Measurements from ENCODE around the gene XBP1. TPM values are rescaled to one million over a fixed set of nuclear protein-coding genes. Genes with fewer than 3 reads are reported as not detected.

Gene XBP1
- total RNA-seq, 8 experiments from 2014 or later: 48.5 to 253 (median 99.5) TPM

- H3K27ac ChIP-seq: no peak overlapping the region
Measured at GRCh38 chr22:28795932-28796856, 4.2 kb downstream of the XBP1 start.

GRCh38 chr22:28795071-28795693, 5.2 kb downstream of the XBP1 start:
- Histone ChIP-seq H3K4me1 (replicated peaks in 1 of 2) (peaks cover 8 to 9% of the 10 kb centered on the region in 2 donors), H3K4me3 (no peak overlapping the region), H3K27ac (no peak overlapping the region)
- WGBS, 10 experiments: 68 to 100% (median 88%) methylated on average over 2 to 5 of the region's 6 CpGs; no CpG with 5 or more reads in 4 of the 10 experiments
- in situ Hi-C loops (cut with MboI; ENCODE audit: low pct_unique_long_range_greater_than_20kb in 2 of 9, low sequenced_read_pairs in 9 of 9, unreplicated experiment in 9 of 9): loop anchor here in 1 of 9 experiments (25.0 kb wide), 1 partner anchor 183 kb away; no protein-coding TSS in a partner anchor
- no peak for ATAC-seq (replicated peaks in 6 of 8)

More at GRCh38 chr22:28795932-28796856, 4.2 kb downstream of the XBP1 start:
- 80 to 100% (median 99%) methylated on average over 1 to 5 of the region's 5 CpGs; no CpG with 5 or more reads in 2 of the 10 experiments for WGBS, 10 experiments
- in situ Hi-C loops (cut with MboI; ENCODE audit: low pct_unique_long_range_greater_than_20kb in 2 of 9, low sequenced_read_pairs in 9 of 9, unreplicated experiment in 9 of 9): loop anchor here in 1 of 9 experiments (25.0 kb wide), 1 partner anchor 184 kb away; no protein-coding TSS in a partner anchor
- no peak for ATAC-seq (replicated peaks in 6 of 8)
- Histone ChIP-seq H3K4me1 (replicated peaks in 1 of 2) (peaks cover 9 to 10% of the 10 kb centered on the region in 2 donors), H3K4me3 (no peak overlapping the region)

- in situ Hi-C loops (cut with MboI; ENCODE audit: low pct_unique_long_range_greater_than_20kb in 2 of 9, low sequenced_read_pairs in 9 of 9, unreplicated experiment in 9 of 9): loop anchor here in 1 of 9 experiments (25.0 kb wide), 1 partner anchor 182 kb away; no protein-coding TSS in a partner anchor
- 71 to 100% (median 96%) methylated on average over 1 to 4 of the region's 4 CpGs; no CpG with 5 or more reads in 1 of the 10 experiments for WGBS, 10 experiments
- no peak for ATAC-seq (replicated peaks in 6 of 8)
- Histone ChIP-seq H3K27ac (no peak overlapping the region), H3K4me1 (replicated peaks in 1 of 2) (peaks cover 8 to 9% of the 10 kb centered on the region in 2 donors), H3K4me3 (no peak overlapping the region)
Measured at GRCh38 chr22:28793976-28794584, 6.3 kb downstream of the XBP1 start.

- in situ Hi-C loops (cut with MboI; ENCODE audit: low pct_unique_long_range_greater_than_20kb in 2 of 9, low sequenced_read_pairs in 9 of 9, unreplicated experiment in 9 of 9): loop anchor here in 1 of 9 experiments (25.0 kb wide), 1 partner anchor 180 kb away; no protein-coding TSS in a partner anchor
- ATAC-seq (replicated peaks in 6 of 8): peak; percentile 10 to 58 (median 36)
- Histone ChIP-seq H3K4me3 (no peak overlapping the region), H3K27ac (no peak overlapping the region), H3K4me1 (replicated peaks in 1 of 2) (no peaks in the 10 kb centered on the region)
- 76 to 100% (median 87%) methylated on average over 1 to 14 of the region's 15 CpGs; no CpG with 5 or more reads in 2 of the 10 experiments for WGBS, 10 experiments
Measured at GRCh38 chr22:28792491-28793383, 7.6 kb downstream of the XBP1 start.

GRCh38 chr22:28791841-28792490, 8.4 kb downstream of the XBP1 start:
- Histone ChIP-seq H3K4me3 (no peak overlapping the region), H3K27ac (no peak overlapping the region), H3K4me1 (replicated peaks in 1 of 2) (no peaks in the 10 kb centered on the region)
- peak in 6 of 8 experiments; percentile 8 to 44 (median 19) for ATAC-seq (replicated peaks in 6 of 8)
- 80 to 100% (median 92%) methylated on average over 1 to 3 of the region's 3 CpGs; no CpG with 5 or more reads in 3 of the 10 experiments for WGBS, 10 experiments
- in situ Hi-C loops (cut with MboI; ENCODE audit: low pct_unique_long_range_greater_than_20kb in 2 of 9, low sequenced_read_pairs in 9 of 9, unreplicated experiment in 9 of 9): loop anchor here in 1 of 9 experiments (25.0 kb wide), 1 partner anchor 180 kb away; no protein-coding TSS in a partner anchor

GRCh38 chr22:28791124-28791523, 9.2 kb downstream of the XBP1 start:
- H3K4me3 ChIP-seq: no peak overlapping the region
- WGBS, 10 experiments: 42 to 95% (median 80%) methylated on average over 1 to 4 of the region's 5 CpGs; no CpG with 5 or more reads in 3 of the 10 experiments
- no peak for ATAC-seq (replicated peaks in 6 of 8)
- in situ Hi-C loops (cut with MboI; ENCODE audit: low pct_unique_long_range_greater_than_20kb in 2 of 9, low sequenced_read_pairs in 9 of 9, unreplicated experiment in 9 of 9): loop anchor here in 1 of 9 experiments (25.0 kb wide), 1 partner anchor 179 kb away; no protein-coding TSS in a partner anchor
- H3K27ac ChIP-seq: no peak overlapping the region
- no peaks in the 10 kb centered on the region for H3K4me1 ChIP-seq (replicated peaks in 1 of 2)

- 56 to 100% (median 88%) methylated on average over 1 to 3 of the region's 3 CpGs for WGBS, 10 experiments
- in situ Hi-C loops (cut with MboI; ENCODE audit: low pct_unique_long_range_greater_than_20kb in 2 of 9, low sequenced_read_pairs in 9 of 9, unreplicated experiment in 9 of 9): loop anchor here in 1 of 9 experiments (25.0 kb wide), 1 partner anchor 176 kb away; no protein-coding TSS in a partner anchor
- Histone ChIP-seq H3K27ac (no peak overlapping the region), H3K4me3 (no peak overlapping the region), H3K4me1 (replicated peaks in 1 of 2) (no peaks in the 10 kb centered on the region)
- no peak for ATAC-seq (replicated peaks in 6 of 8)
Measured at GRCh38 chr22:28788601-28789000, 11.8 kb downstream of the XBP1 start.

GRCh38 chr22:28783786-28784671, 16.3 kb downstream of the XBP1 start:
- in situ Hi-C loops (cut with MboI; ENCODE audit: low pct_unique_long_range_greater_than_20kb in 2 of 9, low sequenced_read_pairs in 9 of 9, unreplicated experiment in 9 of 9): loop anchor here in 1 of 9 experiments (25.0 kb wide), 1 partner anchor 172 kb away; no protein-coding TSS in a partner anchor
- WGBS, 10 experiments: 40 to 100% (median 63%) methylated on average over 1 to 4 of the region's 4 CpGs; no CpG with 5 or more reads in 1 of the 10 experiments
- peak in 2 of 8 experiments; percentile 31 to 80 for ATAC-seq (replicated peaks in 6 of 8)

GRCh38 chr22:28780296-28780695, 20.1 kb downstream of the XBP1 start:
- no peak overlapping the region for H3K27ac ChIP-seq
- H3K4me3 ChIP-seq: no peak overlapping the region
- ATAC-seq (replicated peaks in 6 of 8): no peak
- in situ Hi-C loops (cut with MboI; ENCODE audit: low pct_unique_long_range_greater_than_20kb in 2 of 9, low sequenced_read_pairs in 9 of 9, unreplicated experiment in 9 of 9): loop anchor here in 1 of 9 experiments (25.0 kb wide), 1 partner anchor 168 kb away; no protein-coding TSS in a partner anchor
- 80 to 100% (median 100%) methylated on average over 1 of the region's 1 CpG; no CpG with 5 or more reads in 2 of the 10 experiments for WGBS, 10 experiments
- no peaks in the 10 kb centered on the region for H3K4me1 ChIP-seq (replicated peaks in 1 of 2)

More at GRCh38 chr22:28783786-28784671, 16.3 kb downstream of the XBP1 start:
- no peak overlapping the region for H3K27ac ChIP-seq
- H3K4me3 ChIP-seq: no peak overlapping the region
- no peaks in the 10 kb centered on the region for H3K4me1 ChIP-seq (replicated peaks in 1 of 2)

GRCh38 chr22:28779833-28780232, 20.5 kb downstream of the XBP1 start:
- no peaks in the 10 kb centered on the region for H3K4me1 ChIP-seq (replicated peaks in 1 of 2)
- no peak overlapping the region for H3K27ac ChIP-seq
- ATAC-seq (replicated peaks in 6 of 8): no peak
- in situ Hi-C loops (cut with MboI; ENCODE audit: low pct_unique_long_range_greater_than_20kb in 2 of 9, low sequenced_read_pairs in 9 of 9, unreplicated experiment in 9 of 9): loop anchor here in 1 of 9 experiments (25.0 kb wide), 1 partner anchor 168 kb away; no protein-coding TSS in a partner anchor
- H3K4me3 ChIP-seq: no peak overlapping the region
- 43 to 100% (median 94%) methylated on average over 2 to 5 of the region's 5 CpGs; no CpG with 5 or more reads in 1 of the 10 experiments for WGBS, 10 experiments

Measured in motor neuron (in vitro differentiated cells).